GM12891 (cell line): ENCODE results near the gene FTO.

Experiments
- PAX5 ChIP-seq: IDR thresholded peaks from 2 replicates; pipeline ENCODE4 v1.6.1; 2011; ENCODE audit warnings: low read length, moderate library complexity, mild to moderate bottlenecking; ENCODE audit not compliant: insufficient read depth, severe bottlenecking
- POLR2A ChIP-seq: IDR thresholded peaks from 2 replicates; pipeline ENCODE4 v1.6.1; 2011; ENCODE audit warnings: low read depth, low read length, control low read depth
- POLR2AphosphoS5 ChIP-seq: IDR thresholded peaks from 2 replicates; pipeline ENCODE4 v1.6.1; 2011; ENCODE audit warnings: low read depth, low read length, control low read depth
- POU2F2 ChIP-seq: IDR thresholded peaks from 2 replicates; pipeline ENCODE4 v1.6.1; 2011; ENCODE audit warnings: low read depth, mild to moderate bottlenecking, control low read depth, low read length, moderate library complexity
- SPI1 ChIP-seq: IDR thresholded peaks from 2 replicates; pipeline ENCODE4 v1.6.1; 2011; ENCODE audit warnings: low read depth, low read length, control low read depth
- TAF1 ChIP-seq: IDR thresholded peaks from 2 replicates; pipeline ENCODE4 v1.6.1; 2011; ENCODE audit warnings: low read depth, low read length, control low read depth

DNA sequence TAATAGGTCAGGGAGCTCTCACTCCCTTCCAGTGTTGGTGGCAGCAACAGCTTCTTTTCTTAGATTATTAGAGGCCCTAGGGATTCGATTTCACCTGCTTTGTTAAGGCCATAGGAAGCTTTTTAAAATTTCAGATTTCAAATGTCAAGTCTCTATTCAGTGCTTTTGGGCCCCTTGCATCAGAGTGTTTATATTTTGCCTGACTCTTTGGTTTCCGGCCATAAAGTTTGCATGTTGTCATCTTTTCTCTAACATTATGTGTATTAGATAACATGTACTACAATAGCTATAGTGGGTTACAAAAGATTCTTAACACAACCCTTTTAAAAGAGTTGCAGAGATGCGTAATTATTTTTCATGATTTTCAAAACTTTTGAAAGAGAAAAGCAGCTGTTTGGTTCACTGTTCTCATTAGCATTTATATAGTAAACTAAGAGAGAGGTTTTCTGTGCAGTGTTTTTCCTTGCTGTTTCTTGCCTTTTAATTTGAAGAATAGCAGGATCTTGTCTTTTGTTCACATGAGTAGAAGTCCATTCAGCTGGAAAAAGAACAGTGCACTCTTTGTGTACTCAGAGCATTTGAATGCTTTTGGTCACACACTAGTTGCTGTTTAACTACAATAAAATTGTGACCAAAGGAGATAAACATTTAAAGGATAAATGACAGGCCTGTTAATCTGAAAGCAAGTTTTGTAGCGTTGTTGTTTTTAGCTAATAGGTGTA, 52.5 kb downstream of the FTO start:
- TF ChIP-seq POLR2A (no peak), SPI1 (no peak), POLR2AphosphoS5 (no peak), TAF1 (no peak), POU2F2 (no peak), PAX5 (no peak)
